SK-N-SH (cell line): ENCODE results near the gene PRM3.

Experiments used
- EP300 ChIP-seq, 2 experiments: IDR thresholded peaks; 2 replicates each; pipeline versions ENCODE4 v1.4.0 to v1.6.1; 2012; ENCODE audit warnings: borderline replicate concordance in 1 of 2, low read depth in 1 of 2, low read length in 1 of 2
- GABPA ChIP-seq: IDR thresholded peaks from 2 replicates; pipeline ENCODE4 v1.4.0; 2012; ENCODE audit warnings: low read depth, mild to moderate bottlenecking
- NFIC ChIP-seq: IDR thresholded peaks from 2 replicates; pipeline ENCODE4 v1.4.0; 2012; ENCODE audit warnings: borderline replicate concordance
- POLR2AphosphoS5 ChIP-seq: IDR thresholded peaks from 2 replicates; pipeline ENCODE4 v1.6.1; 2012; ENCODE audit warnings: low read depth, low read length
- RAD21 ChIP-seq: IDR thresholded peaks from 2 replicates; pipeline ENCODE4 v1.6.1; 2012; ENCODE audit warnings: mild to moderate bottlenecking, low read length
- YY1 ChIP-seq: IDR thresholded peaks from 2 replicates; pipeline ENCODE4 v1.4.0; 2012; ENCODE audit warnings: low read depth, mild to moderate bottlenecking
- TF ChIP-seq, protein P1 (sequence below): fragments of 200-600 bp; sonication (generic); IDR thresholded peaks from 2 replicates; pipeline ENCODE4 v1.6.1; 2017; ENCODE audit warnings: antibody characterized with exemption, mild to moderate bottlenecking, moderate library complexity
- TF ChIP-seq, protein P2 (sequence below): fragments of 150-350 bp; IDR thresholded peaks from 2 replicates; pipeline ENCODE4 v1.6.1; 2017; ENCODE audit warnings: antibody characterized with exemption, low read length, low read depth, borderline replicate concordance

DNA sequence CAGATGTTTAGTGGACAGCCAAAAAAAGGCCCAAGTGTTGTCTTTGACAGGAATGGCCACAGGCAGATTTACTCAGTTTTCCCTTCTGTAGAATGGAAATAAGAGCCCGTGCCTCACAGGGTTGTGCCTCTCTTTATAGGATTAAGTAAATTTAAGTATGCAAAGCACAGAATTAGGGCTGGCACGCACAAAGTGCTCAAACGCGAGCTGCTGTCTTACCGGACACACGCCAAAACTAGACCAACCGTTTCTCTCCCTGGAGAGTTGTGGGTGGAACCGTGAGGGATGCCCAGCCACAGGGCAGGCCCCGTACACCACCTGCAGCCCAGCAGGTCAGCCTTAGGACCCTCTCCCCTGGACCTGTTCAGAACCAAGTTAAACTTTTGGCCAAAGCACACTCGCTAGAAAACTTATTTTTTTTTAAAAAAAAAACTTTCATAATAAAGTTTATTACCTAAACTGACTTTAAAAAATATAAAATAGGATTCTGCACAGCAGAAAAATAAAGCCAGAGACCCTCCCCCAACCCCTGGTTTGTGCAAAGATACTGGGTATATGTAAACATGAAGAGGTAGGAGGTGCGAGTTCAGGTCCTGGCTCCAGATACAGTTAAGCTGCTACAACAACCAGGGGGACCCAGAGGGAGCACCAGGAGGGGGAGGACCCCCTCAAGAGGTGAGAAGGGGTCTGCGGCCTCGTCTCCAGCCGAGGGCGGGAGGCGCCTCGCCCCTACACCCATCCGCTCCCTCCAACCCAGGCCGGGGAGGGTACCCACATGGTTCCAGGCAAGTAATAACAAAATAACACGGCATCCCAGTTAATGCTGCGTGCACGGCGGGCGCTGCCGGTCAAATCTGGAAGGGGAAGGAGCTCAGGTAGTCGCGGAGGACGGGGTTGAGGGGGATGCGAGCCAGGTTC lies 19.2 kb downstream of the PRM3 start:
- no peak for TF ChIP-seq GABPA
- no peak for TF ChIP-seq EP300 (IDR thresholded peaks at IDR 0.05; ENCODE audit: borderline replicate concordance in 1 of 2, low read depth in 1 of 2, low read length in 1 of 2)
- TF ChIP-seq YY1: no peak
- no peak for TF ChIP-seq RAD21
- TF ChIP-seq, protein P1, sequence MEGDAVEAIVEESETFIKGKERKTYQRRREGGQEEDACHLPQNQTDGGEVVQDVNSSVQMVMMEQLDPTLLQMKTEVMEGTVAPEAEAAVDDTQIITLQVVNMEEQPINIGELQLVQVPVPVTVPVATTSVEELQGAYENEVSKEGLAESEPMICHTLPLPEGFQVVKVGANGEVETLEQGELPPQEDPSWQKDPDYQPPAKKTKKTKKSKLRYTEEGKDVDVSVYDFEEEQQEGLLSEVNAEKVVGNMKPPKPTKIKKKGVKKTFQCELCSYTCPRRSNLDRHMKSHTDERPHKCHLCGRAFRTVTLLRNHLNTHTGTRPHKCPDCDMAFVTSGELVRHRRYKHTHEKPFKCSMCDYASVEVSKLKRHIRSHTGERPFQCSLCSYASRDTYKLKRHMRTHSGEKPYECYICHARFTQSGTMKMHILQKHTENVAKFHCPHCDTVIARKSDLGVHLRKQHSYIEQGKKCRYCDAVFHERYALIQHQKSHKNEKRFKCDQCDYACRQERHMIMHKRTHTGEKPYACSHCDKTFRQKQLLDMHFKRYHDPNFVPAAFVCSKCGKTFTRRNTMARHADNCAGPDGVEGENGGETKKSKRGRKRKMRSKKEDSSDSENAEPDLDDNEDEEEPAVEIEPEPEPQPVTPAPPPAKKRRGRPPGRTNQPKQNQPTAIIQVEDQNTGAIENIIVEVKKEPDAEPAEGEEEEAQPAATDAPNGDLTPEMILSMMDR: no peak
- no peak for TF ChIP-seq POLR2AphosphoS5
- TF ChIP-seq NFIC: no peak
- TF ChIP-seq, protein P2, sequence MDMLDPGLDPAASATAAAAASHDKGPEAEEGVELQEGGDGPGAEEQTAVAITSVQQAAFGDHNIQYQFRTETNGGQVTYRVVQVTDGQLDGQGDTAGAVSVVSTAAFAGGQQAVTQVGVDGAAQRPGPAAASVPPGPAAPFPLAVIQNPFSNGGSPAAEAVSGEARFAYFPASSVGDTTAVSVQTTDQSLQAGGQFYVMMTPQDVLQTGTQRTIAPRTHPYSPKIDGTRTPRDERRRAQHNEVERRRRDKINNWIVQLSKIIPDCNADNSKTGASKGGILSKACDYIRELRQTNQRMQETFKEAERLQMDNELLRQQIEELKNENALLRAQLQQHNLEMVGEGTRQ: no peak
